GM19328 (cell line): ENCODE results near the gene PTAFR.
"Not testable (repeated sequence)": the region's sequence is repeated elsewhere in the genome, so short reads cannot be mapped to it uniquely, and the experiment has no call there.

Experiments
- ATAC-seq: cut with Tn5 transposase; IDR thresholded peaks from one replicate; pipeline ENCODE4 v1.9.1; 2021; ENCODE audit warnings: mild to moderate bottlenecking, moderate library complexity; ENCODE audit not compliant: unreplicated experiment

PTAFR gene

GRCh38 chr1:28147264-28148094, 29.0 kb downstream of the PTAFR start:
- no peak for ATAC-seq

GRCh38 chr1:28145728-28146127, 30.8 kb downstream of the PTAFR start:
- no peak for ATAC-seq

DNA sequence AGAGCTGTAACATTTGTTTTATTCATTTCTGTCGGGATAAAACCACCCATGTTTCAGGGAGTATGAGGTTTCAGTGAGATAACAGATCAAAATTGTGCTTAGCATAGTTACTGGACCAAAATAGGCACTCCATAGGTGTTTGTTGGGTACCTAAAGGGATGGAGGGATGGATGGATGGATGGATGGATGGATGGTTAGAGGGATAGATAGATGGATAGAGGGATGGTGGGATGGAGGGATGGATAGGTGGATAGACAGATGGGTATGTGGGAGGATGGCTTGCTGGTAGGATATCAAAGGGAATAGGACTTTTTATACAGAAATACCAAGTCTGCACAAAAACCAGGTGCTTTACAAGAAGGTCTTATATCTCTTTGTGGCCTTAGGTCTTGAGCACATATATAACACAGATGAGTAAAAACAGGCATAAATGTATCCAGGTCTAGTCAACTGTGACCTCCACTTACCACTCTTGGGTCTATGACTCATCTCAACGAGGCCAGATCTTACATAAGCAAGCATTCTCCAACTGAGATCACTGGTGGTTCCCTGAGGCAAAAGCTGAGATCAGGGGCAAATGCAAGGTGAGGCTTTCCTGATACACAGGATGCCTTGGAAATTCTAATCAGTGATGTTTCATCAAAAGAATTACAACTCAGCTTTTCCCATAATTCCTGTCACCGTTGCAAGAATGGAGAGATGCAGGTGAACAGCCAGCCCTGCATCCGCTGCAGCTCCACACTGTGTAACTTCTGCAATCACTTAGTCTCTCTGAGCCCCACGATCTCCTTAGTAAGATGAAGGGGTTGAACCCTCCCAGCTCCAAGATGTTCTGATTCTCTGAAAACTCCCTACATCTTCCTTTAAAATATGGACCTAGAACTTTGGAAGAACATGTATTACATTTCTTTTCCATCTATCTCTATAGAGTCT, 32.0 kb downstream of the PTAFR start:
- ATAC-seq: peak; percentile 73

- no peak for ATAC-seq
Observed at GRCh38 chr1:28143496-28144202, 32.8 kb downstream of the PTAFR start.

- no peak for ATAC-seq
Observed at GRCh38 chr1:28141685-28142084, 34.8 kb downstream of the PTAFR start.

DNA sequence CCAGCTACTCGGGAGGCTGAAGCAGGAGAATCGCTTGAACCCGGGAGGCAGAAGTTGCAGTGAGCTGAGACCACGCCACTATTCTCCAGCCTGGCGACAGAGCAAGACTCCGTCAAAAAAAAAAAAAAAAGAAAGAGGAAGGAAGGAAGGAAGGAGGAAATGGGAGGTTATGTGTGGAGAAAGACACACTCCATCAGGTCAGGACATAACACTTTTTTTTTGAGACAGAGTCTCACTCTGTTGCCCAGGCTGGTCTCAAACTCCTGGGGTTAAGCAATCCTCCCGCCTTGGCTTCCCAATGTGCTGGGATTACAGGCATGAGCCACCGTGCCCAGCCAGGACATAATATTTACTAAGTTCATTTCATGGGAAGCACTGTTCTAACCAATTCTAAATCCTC, 36.6 kb downstream of the PTAFR start:
- not testable (repeated sequence) for ATAC-seq

- no peak for ATAC-seq
Observed at GRCh38 chr1:28139025-28139712, 37.3 kb downstream of the PTAFR start.

- no peak for ATAC-seq
Observed at GRCh38 chr1:28136922-28137613, 39.4 kb downstream of the PTAFR start.

DNA sequence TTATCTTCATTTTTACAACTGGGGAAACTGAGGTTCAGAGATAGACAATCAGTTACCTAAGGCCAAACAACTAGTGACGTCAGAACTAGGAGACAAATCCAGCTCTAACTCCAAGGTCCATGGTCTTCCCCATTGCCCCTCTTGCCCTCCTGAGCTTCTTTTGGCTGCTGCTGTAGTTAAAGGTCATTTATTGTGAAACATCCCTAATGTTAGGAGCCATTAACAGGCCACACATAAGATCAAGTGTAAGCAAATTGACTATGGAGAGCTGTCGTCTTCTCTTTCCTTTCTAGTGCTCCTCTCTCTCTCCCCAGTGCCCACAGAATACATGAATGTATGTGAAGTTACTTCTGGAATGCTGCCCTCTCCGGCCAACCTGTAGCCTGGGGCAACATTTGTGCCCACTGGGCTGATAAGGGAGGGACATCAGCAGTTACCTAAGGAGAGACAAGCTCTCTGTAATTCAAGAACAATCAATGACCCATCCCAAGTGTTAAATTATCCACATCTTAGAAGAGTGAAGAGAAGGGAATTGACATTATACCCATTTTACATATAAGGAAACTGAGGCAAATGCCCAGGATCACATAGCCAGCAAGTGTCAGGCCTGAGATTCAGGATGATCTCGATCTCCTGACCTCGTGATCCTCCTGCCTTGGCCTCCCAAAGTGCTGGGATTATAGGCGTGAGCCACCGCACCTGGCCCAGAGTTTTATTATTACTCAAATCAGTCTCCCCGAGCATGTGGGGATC, 40.1 kb downstream of the PTAFR start:
- no peak for ATAC-seq

GRCh38 chr1:28135371-28136168, 40.9 kb downstream of the PTAFR start:
- ATAC-seq: no peak

DNA sequence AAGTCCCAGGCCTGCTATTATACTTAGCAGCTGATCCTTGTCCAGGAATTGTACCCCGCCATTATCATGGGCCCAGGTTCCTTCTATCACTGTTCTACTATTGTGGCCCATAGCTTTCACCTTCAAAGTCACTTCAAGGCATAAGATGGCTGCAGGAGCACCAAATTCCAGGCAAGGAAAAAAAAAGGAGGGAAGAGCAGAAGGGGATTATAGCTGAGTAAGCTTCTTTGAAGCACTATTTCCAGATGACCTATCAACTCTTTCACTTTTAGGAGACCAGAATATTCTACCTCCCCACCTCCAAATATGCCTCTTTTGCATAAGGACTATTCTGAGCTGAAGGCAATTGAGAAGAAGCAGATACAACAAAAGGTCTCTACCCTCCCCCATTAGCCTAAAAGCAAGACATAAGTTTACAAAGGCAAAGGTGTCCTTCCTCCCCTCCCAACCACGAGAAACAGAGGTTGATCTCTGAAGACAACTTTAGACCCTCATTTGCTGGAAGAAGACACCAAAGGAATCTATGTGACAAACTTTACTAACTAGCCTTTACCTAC, 41.8 kb downstream of the PTAFR start:
- no peak for ATAC-seq

DNA sequence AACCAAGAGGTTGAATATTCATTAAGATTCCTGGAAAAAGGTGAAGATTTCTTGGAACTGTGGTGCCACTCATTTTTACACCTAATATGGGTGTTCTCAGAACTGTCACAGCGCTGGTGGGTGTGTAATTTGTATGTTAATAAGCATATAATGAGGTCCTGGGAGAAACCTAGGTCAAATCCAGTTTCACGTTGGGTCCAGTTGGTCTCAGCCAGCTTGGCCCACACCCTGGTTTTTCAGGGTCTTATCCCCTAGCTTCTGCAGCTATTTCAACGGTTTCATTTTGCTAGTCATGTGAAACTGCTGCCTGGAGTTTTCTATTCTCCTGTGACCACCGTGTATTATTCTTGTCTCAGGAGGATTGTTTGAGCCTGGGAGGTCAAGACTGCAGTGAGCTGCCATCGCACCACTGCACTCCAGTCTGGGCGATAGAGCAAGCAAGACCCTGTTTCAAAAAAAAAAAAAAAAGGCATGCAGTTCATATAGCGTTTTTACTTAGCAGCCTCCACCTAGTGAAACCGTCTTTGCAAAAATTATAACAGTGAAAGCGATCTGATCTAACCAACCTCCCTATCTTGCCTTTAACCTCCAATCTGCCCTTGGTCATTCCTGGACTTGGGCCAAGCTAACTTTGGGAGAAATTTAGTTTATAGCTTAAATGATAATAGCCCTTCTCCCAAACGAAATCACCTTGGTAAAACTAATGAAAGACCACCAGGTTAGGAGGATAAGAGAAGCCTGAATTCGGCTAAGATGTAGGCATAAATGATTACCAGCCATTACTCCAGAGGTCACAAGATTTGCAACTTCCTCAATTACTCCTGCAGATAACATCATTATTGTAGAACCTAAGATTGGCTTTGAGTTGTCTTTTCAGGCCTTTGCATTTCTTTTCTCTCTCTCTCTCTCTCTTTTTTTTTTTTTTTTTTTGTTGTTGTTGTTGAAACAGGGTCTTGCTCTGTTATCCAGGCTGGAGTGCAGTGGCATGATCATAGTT, 44.0 kb downstream of the PTAFR start:
- no peak for ATAC-seq

DNA sequence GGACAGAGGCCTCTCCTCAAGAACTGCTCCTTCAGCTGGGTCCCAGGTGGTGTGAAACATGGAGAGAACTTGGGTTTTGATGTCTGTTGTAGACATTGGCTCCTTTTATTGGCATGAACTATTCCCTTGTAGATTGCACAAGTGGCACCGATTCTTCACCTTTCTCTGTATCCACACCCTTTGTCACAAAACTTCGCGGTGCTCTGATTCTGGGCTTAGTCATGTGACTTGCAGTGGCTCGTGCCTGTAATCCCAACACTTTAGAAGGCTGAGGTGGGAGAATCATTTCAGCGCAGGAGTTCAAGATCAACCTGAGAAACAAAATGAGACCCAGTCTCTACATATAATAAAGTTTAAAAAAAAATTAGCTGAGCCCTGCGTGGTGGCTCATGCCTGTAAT, 45.6 kb downstream of the PTAFR start:
- ATAC-seq: no peak

- ATAC-seq: no peak
Observed at GRCh38 chr1:28129150-28129549, 47.3 kb downstream of the PTAFR start.

DNA sequence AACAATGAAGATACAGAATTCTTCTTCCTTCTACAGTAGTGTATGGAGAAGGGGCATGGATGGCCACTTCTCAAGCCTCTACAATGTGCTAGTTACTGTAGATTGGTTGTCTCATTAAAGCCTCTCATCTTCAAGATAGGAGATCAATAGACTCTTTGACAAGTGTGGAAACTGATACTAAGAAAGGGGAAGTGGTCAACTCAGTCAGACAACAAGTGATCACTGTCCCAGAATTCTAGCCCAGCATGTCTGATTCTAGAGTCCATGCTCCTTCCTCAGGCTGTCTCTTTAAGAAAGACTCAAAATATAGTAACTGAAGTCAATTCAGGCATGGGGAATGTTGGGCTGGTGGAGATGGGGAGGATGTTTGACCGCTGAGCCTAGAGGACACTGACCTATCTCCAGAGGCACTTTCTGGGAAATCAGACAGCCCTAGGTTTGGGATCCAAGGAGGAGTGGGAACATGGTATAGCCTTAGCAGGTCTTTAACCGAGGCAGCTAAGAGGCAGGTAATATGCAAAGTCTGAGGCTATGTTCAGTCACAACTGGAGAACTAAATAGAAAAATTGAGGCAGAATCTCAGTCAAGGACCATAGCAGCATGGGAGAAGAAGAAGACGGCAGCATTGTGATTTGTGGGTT, 48.8 kb downstream of the PTAFR start:
- ATAC-seq: peak; percentile 64

GRCh38 chr1:28126783-28127490, 49.6 kb downstream of the PTAFR start:
- no peak for ATAC-seq
